NCI-H345 treated with DMSO at 0.1 percent for 48 hours (cell line): ENCODE measurements around the gene SHISA7.
A peak's percentile ranks its signal among the peaks of the same experiment; 100 is the strongest.

Source experiments
- DNase-seq: peaks from one replicate; lab custom pipeline; 2025; ENCODE audit not compliant: unreplicated experiment; lab: John Stamatoyannopoulos, UW

Gene SHISA7

GRCh38 chr19:55464039-55464661 lies 21.1 kb upstream of the SHISA7 start:
- DNase-seq: no peak

GRCh38 chr19:55463583-55464031 lies 20.5 kb upstream of the SHISA7 start:
- no peak for DNase-seq

GRCh38 chr19:55462722-55463121 lies 19.6 kb upstream of the SHISA7 start:
- DNase-seq: no peak

- no peak for DNase-seq
Observed at GRCh38 chr19:55461974-55462626, 19.0 kb upstream of the SHISA7 start.

GRCh38 chr19:55461259-55461973 lies 18.3 kb upstream of the SHISA7 start, which contains the start of gene ISOC2:
Gene ISOC2, minus strand, starts transcription at chr19:55461642. Its CDS starts 5,156 bp downstream, at chr19:55456486.
- DNase-seq: peak; percentile 93

- DNase-seq: no peak
Observed at GRCh38 chr19:55460670-55461258, 17.7 kb upstream of the SHISA7 start.

- DNase-seq: no peak
Observed at GRCh38 chr19:55459950-55460657, 17.0 kb upstream of the SHISA7 start.

GRCh38 chr19:55459551-55459949 lies 16.4 kb upstream of the SHISA7 start:
- DNase-seq: no peak

GRCh38 chr19:55457683-55458457 lies 14.8 kb upstream of the SHISA7 start:
- no peak for DNase-seq

- no peak for DNase-seq
Observed at GRCh38 chr19:55456347-55456746, 13.2 kb upstream of the SHISA7 start.

- no peak for DNase-seq
Observed at GRCh38 chr19:55455576-55456235, 12.6 kb upstream of the SHISA7 start.

GRCh38 chr19:55454787-55455243 lies 11.7 kb upstream of the SHISA7 start:
- DNase-seq: no peak

GRCh38 chr19:55453511-55454260 lies 10.6 kb upstream of the SHISA7 start:
- DNase-seq: no peak

- DNase-seq: no peak
Observed at GRCh38 chr19:55452749-55453346, 9.7 kb upstream of the SHISA7 start.

GRCh38 chr19:55451965-55452748 lies 9.1 kb upstream of the SHISA7 start:
- no peak for DNase-seq

GRCh38 chr19:55451163-55451964 lies 8.3 kb upstream of the SHISA7 start:
- no peak for DNase-seq

GRCh38 chr19:55449469-55449868 lies 6.4 kb upstream of the SHISA7 start:
- DNase-seq: no peak
